WI38 (cell line): ENCODE results near the gene GRK4.
"Not testable (repeated sequence)": the region's sequence is repeated elsewhere in the genome, so short reads cannot be mapped to it uniquely, and the experiment has no call there.

Experiments
- H3K4me3 ChIP-seq: 2 replicates; pipeline ENCODE4 v1.5.1; 2011; ENCODE audit warnings: low read depth, mild to moderate bottlenecking, control low read depth, low read length
- CTCF ChIP-seq: IDR thresholded peaks from 2 replicates; pipeline ENCODE4 v1.5.1; 2012; ENCODE audit warnings: low read depth, mild to moderate bottlenecking, control low read depth, low read length

Gene GRK4

GRCh38 chr4:2982012-2982411 lies 18.6 kb downstream of the GRK4 start:
- no peak for TF ChIP-seq CTCF
- H3K4me3 ChIP-seq = no peak overlapping the region

- not testable (repeated sequence) for H3K4me3 ChIP-seq
Observed at GRCh38 chr4:2983715-2984114, 20.3 kb downstream of the GRK4 start.

- TF ChIP-seq CTCF = no peak
Observed at GRCh38 chr4:2991243-2991642, 27.9 kb downstream of the GRK4 start.

GRCh38 chr4:2994917-2995316 lies 31.5 kb downstream of the GRK4 start:
- H3K4me3 ChIP-seq = no peak overlapping the region
- no peak for TF ChIP-seq CTCF

More at GRCh38 chr4:2991243-2991642, 27.9 kb downstream of the GRK4 start:
- H3K4me3 ChIP-seq = no peak overlapping the region

GRCh38 chr4:2995546-2996265 lies 32.3 kb downstream of the GRK4 start:
- TF ChIP-seq CTCF = no peak
- no peak overlapping the region for H3K4me3 ChIP-seq

GRCh38 chr4:2996415-2996814 lies 33.0 kb downstream of the GRK4 start:
- H3K4me3 ChIP-seq = no peak overlapping the region
- TF ChIP-seq CTCF = no peak

- H3K4me3 ChIP-seq = no peak overlapping the region
- TF ChIP-seq CTCF = no peak
Observed at GRCh38 chr4:3007724-3008123, 44.4 kb downstream of the GRK4 start.

- TF ChIP-seq CTCF = no peak
- no peak overlapping the region for H3K4me3 ChIP-seq
Observed at GRCh38 chr4:3009422-3009821, 46.1 kb downstream of the GRK4 start.
